Measurements from ENCODE around the gene ZNF85. TPM values are rescaled to one million over a fixed set of nuclear protein-coding genes. Genes with fewer than 3 reads are reported as not detected.

The ZNF85 gene
- 0.11 to 0.30 TPM (median 0.14 TPM) in 3 of 5 replicates, not detected in the others for total RNA-seq (2022; extraction: Qiagen RNA extraction; ENCODE audit: low read depth)

DNA sequence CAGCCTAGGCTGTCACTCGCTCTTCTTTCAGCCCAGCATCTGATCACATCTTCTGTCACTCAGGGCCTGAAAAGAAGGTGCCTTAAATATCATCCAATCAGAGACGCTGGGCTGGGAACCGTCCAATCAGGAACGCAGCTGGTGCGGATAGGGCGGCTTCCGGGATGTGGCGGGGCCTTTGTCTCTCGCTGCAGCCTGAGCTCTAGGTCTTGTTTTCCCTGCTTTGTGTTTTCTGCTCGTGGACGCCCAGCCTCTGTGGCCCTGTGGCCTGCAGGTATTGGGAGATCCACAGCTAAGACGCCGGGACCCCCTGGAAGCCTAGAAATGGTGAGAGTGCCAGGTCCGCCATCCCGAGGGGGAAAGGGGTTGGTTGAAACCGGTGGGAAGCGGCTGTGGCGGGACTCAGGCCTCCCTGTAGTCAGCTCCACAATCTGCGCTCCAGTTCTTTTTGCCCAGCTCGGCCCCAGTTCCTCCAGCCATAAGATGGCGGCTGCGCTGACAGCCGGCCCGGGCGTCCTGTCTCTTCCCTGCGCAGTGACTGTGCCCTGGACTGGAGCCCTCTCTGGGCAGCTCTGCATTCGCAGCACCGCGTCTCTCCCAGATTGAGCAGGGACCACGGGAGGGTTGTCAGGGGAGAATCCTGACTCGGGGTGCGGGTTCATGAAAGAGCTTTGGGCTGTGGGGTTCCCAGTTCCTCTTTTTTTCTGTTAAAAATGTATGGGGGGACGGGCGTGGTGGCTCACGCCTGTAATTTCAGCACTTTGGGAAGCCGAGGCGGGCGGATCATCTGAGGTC is at the start of gene ZNF85:
ZNF85 (plus strand) TSS at position 175 of the 795 bp plus-strand sequence; CDS start at position 325, 150 bp downstream.

Other genes starting within 250 kb of the ZNF85 start
- not detected in 5 replicates for gene ZNF66, start 146.9 kb upstream of the ZNF85 start, total RNA-seq (2022; extraction: Qiagen RNA extraction; ENCODE audit: low read depth)
- gene ZNF430, start 97.4 kb downstream of the ZNF85 start, total RNA-seq (2022; extraction: Qiagen RNA extraction; ENCODE audit: low read depth) = 1.8 to 3.9 TPM (median 2.3 TPM) in 5 replicates
- gene ZNF714, start 159.0 kb downstream of the ZNF85 start, total RNA-seq (2022; extraction: Qiagen RNA extraction; ENCODE audit: low read depth) = 2.7 to 4.4 TPM (median 3.0 TPM) in 5 replicates
- 3.0 to 5.1 TPM (median 3.6 TPM) in 5 replicates for gene ZNF431, start 218.8 kb downstream of the ZNF85 start, total RNA-seq (2022; extraction: Qiagen RNA extraction; ENCODE audit: low read depth)

Data from A549 treated with CpdA at 1 μM for 4 hours (cell line).